OCI-LY3 (cell line): ENCODE data around the gene PPFIA3.

ENCODE experiments used
- EZH2phosphoT487 ChIP-seq: fragments of 200-600 bp; shearing (Covaris generic); IDR thresholded peaks from 2 replicates; pipeline ENCODE4 v1.6.1; 2018; ENCODE audit warnings: antibody characterized with exemption, mixed run types, low read depth
- TF ChIP-seq, protein P1 (sequence below): fragments of 200-600, 300-600 bp; sonication (generic); IDR thresholded peaks from 2 replicates; pipeline ENCODE4 v1.5.1; 2014; ENCODE audit warnings: antibody characterized with exemption, low read length, low read depth

DNA sequence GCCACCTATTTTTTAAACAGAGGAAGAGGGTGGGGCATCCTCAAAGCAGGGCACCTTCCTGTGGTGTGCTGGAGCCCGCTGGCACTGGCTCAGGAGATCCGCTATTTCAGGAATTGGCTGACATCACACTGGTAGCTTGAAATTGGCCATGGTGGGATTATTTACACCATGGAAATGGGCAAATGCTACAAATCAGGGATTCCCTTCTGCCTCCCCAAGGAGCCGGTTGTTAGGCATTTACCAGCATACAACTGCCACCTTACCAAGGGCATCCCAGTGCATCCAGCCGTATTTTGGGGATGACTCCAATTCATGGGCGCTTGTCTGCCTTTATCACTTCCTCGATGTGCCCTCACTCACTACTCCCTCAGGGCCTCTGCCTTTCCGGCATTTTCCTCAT, 21.6 kb downstream of the PPFIA3 start:
- TF ChIP-seq, protein P1, sequence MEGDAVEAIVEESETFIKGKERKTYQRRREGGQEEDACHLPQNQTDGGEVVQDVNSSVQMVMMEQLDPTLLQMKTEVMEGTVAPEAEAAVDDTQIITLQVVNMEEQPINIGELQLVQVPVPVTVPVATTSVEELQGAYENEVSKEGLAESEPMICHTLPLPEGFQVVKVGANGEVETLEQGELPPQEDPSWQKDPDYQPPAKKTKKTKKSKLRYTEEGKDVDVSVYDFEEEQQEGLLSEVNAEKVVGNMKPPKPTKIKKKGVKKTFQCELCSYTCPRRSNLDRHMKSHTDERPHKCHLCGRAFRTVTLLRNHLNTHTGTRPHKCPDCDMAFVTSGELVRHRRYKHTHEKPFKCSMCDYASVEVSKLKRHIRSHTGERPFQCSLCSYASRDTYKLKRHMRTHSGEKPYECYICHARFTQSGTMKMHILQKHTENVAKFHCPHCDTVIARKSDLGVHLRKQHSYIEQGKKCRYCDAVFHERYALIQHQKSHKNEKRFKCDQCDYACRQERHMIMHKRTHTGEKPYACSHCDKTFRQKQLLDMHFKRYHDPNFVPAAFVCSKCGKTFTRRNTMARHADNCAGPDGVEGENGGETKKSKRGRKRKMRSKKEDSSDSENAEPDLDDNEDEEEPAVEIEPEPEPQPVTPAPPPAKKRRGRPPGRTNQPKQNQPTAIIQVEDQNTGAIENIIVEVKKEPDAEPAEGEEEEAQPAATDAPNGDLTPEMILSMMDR: no peak
- no peak for TF ChIP-seq EZH2phosphoT487
